GM12873 (cell line): ENCODE data around the gene AQP12B.
"Not testable (repeated sequence)": the region's sequence is repeated elsewhere in the genome, so short reads cannot be mapped to it uniquely, and the experiment has no call there.

ENCODE experiments used
- TF ChIP-seq, protein P1 (sequence below): IDR thresholded peaks from 2 replicates; pipeline ENCODE4 v1.5.1; 2012; ENCODE audit warnings: low read depth, mild to moderate bottlenecking, moderate library complexity, low read length, control low read depth; ENCODE audit not compliant: insufficient read depth; ENCODE audit errors: missing control alignments

The AQP12B gene

DNA sequence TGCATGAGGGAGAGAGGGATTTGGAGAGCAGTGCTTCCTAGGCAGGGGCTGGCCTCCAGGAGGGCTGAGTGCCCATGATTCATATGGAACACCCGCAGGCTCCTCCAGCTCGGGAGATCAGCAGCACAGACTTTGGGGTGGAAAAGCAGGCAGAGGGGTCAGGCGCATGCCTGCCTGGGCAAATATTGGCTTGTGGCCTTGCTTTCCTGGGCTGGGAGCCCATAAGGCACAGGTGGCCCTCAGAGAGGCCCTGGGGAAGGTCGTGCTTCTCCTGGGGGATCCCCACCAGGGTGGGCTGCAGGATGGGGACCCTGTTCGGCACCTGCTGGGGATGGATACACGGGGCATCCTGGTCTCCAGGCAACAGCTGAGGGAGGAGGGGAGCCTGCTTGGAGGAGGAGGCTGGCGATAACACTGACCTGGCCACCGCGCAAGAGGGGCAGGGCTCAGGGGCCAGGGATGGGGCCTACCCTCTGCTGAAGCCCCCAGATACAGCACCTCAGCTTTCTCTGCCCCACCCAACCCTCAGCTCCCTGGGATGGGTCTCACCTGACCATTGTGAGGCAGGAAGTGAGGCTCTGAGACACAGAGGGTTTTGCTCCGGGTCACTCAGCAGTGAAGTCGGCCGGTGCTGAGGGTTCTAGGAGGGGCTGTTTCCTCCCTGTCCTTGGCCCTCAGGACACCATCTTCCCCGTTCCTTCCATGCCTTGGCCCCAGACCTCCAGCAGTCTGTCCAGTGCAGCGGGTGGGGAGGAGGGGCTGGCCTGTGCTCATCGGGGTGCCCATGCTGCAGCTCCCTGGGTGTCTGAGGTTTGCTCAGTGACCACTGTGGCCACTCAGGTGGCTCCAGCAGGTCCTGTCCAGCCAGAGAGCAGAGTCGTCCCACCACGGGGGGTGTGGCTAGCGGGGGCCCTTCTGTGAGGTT, 21.0 kb upstream of the AQP12B start:
- TF ChIP-seq, protein P1, sequence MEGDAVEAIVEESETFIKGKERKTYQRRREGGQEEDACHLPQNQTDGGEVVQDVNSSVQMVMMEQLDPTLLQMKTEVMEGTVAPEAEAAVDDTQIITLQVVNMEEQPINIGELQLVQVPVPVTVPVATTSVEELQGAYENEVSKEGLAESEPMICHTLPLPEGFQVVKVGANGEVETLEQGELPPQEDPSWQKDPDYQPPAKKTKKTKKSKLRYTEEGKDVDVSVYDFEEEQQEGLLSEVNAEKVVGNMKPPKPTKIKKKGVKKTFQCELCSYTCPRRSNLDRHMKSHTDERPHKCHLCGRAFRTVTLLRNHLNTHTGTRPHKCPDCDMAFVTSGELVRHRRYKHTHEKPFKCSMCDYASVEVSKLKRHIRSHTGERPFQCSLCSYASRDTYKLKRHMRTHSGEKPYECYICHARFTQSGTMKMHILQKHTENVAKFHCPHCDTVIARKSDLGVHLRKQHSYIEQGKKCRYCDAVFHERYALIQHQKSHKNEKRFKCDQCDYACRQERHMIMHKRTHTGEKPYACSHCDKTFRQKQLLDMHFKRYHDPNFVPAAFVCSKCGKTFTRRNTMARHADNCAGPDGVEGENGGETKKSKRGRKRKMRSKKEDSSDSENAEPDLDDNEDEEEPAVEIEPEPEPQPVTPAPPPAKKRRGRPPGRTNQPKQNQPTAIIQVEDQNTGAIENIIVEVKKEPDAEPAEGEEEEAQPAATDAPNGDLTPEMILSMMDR, result no peak

DNA sequence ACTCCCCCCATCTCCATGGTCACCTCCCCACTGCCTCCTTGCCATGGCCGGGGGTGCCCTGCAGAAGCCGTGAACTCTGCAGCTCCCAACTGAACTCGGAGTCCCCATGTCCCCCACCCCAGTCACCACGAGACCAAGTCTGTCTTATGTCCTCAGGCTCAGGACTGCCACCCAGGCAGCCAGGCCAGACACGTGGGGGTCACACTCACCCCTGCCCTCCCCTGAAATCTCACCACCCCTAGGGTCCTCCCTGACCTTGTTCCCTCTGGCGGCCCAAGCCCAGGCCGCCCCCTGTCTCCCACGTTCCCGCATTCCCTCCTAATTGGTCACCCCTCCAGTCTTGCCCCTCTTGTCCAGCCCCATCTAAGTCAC, 19.9 kb upstream of the AQP12B start:
- TF ChIP-seq, protein P1, result no peak

DNA sequence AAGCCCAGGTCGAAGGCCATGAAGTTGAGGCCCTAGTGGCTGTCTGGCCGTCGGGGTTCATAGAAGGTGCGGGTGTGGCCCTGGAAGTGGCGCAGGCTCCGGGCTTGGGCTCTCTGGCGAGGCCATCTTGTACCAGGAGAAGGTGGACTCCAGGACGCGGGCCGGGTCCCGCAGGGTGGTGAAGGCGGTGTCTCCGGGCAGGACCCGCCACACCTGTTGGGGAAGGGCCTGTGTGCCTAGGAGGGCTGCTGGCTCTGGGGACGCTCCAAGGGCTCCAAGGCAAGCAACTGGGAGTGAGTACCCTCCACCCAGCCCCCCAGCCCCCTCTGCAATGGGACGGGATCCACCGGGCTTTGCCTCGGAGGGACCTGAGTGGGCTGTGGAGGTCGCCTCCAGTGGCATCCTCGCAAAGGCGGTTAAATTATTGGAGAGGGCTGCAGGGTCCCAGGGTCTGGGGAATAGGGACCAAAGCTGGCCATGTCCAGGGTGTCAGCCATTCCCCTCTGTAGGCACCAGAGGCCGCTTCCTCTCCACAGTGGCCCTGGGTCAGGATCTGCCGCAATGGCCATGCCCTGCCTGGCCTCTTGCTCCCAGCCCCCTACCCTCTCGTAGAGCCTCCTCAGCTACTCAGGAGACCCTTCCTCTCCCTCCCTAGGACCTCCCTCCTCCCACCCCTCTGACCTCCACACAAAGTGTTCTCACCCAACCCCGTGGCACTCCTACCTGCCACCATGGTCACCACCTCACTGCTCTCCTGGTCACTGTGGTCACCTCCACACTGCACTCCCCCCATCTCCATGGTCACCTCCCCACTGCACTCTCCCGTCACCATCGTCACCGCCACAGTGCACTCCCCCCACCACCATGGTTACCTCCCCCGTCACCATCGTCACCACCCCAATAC, 19.3 kb upstream of the AQP12B start:
- TF ChIP-seq, protein P1, result no peak

DNA sequence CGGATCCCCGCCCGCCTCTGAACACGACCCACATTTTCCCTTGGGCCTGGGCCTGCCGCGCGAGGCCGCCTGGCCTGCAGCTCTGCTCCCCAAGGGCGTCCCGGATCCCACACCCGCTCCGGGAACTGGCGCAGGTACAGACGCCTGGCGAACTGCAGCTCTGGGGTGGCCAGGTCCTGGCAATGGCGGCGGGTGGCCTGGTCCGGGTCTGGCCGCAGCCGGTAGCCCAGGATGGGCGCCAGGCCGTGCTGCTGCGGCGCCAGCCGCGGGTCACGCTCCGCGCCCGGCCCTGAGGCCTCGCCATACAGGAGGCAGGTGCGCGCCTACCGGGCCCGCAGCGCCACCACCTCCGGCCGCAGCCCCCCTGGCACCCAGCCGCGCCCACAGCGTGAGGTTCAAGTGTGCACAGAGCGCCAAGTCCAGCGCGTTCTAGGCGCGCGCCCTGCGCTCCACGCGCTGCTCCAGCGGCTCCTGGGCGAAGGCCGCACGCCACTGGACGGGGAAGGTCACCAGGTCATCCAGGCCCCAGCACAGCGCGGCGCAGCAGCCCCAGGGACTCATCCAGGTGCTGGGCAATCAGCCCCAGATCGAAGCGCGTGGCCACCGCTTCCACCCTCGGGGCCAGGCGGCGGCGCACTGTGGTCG, 18.5 kb upstream of the AQP12B start:
- TF ChIP-seq, protein P1, result no peak

DNA sequence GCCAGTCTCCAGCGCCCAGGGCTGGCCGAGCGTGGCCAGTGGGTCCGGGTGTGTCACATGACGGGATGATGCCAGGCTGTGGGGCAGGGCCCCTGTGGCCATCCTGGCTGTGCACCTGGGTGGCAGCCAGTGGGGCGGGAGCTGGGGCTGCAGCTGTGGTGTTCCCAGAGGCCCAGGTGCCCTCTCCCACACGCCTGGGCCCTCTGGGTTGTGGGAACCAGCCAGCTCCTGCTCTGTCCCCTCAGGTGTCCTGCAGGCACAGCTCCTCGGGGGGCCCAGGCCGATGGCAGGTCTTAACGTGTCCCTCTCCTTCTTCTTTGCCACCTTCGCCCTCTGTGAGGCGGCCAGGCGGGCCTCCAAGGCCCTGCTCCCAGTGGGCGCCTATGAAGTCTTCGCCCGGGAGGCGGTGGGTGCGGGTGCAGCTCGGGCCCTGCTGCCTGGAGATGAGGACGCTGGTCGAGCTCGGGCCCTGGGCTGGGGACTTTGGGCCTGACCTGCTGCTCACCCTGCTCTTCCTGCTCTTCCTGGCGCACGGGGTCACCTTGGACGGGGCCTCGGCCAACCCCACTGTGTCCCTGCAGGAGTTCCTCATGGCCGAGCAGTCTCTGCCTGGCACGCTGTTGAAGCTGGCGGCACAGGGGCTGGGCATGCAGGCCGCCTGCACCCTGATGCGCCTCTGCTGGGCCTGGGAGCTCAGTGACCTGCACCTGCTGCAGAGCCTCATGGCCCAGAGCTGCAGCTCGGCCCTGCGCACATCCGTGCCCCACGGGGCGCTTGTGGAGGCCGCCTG, 9.1 kb upstream of the AQP12B start, which contains the start of gene AQP12A:
AQP12A (plus strand) TSS at position 236 of the 790 bp plus-strand sequence; CDS start at position 284, 48 bp downstream.
- TF ChIP-seq, protein P1, result not testable (repeated sequence)

DNA sequence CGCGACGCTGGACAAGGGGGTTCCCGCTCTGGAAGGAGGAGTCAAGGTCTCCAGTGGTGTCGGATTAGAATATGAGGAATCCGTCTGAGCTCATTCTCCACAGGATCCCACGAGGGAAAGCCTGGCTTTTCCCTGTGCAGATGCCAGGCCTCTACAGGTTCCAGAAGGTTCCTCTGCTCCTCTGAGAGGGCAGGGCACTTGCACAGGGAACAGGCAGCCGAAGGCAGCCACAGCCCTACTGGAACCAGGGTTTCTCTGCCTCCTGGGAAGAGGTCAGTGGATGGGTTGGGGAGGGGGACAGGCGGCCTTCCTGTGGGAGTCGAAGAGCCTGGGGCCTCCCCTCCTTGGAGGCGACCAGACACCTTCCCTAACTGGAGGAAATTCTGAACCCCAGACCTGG, 7.3 kb upstream of the AQP12B start:
- TF ChIP-seq, protein P1, result no peak
